K562 (cell line): ENCODE measurements around the gene NRP1.

Experiments
- CREM ChIP-seq: IDR thresholded peaks from 2 replicates; pipeline ENCODE4 v1.6.1; 2014; ENCODE audit warnings: antibody characterized with exemption, low read depth
- CTCF ChIP-seq, 3 experiments: IDR thresholded peaks in 2 of 3; conservative IDR thresholded peaks in 1 of 3; 2 replicates each; pipeline ENCODE4 v1.5.1; 2011 to 2012; ENCODE audit warnings: low read length in 3 of 3, mild to moderate bottlenecking in 3 of 3, control low read depth in 2 of 3, improper control_type of control experiment in 1 of 3, inconsistent platforms in 1 of 3, low read depth in 1 of 3, mixed read lengths in 1 of 3, moderate library complexity in 1 of 3; ENCODE audit not compliant: insufficient read depth in 2 of 3
- EZH2 ChIP-seq: IDR thresholded peaks from 2 replicates; pipeline ENCODE4 v1.6.1; 2012; ENCODE audit warnings: low read depth, mild to moderate bottlenecking, inconsistent platforms, low read length, borderline replicate concordance
- KLF6 ChIP-seq: fragments of 250-450 bp; sonication (Bioruptor Pico); IDR thresholded peaks from 2 replicates; pipeline ENCODE4 v1.4.0; 2020; ENCODE audit warnings: mild to moderate bottlenecking, moderate library complexity, borderline replicate concordance
- MTA1 ChIP-seq: fragments of 450-650 bp; IDR thresholded peaks from 2 replicates; pipeline ENCODE4 v1.6.1; 2017; ENCODE audit warnings: borderline replicate concordance
- MTA3 ChIP-seq: fragments of 450-650 bp; formaldehyde crosslinking; IDR thresholded peaks from 2 replicates; pipeline ENCODE4 v1.6.1; 2017; ENCODE audit warnings: mild to moderate bottlenecking, borderline replicate concordance
- NBN ChIP-seq: fragments of 450-650 bp; IDR thresholded peaks from 2 replicates; pipeline ENCODE4 v1.6.1; 2016; ENCODE audit warnings: low read depth, mild to moderate bottlenecking
- NFE2L1 ChIP-seq: fragments of 450-650 bp; IDR thresholded peaks from 2 replicates; pipeline ENCODE4 v1.6.1; 2016; ENCODE audit warnings: missing genetic modification characterization, low read depth, mild to moderate bottlenecking, missing compliant biosample characterization, moderate library complexity, borderline replicate concordance
- NFIX ChIP-seq: fragments of 250-450 bp; sonication (Bioruptor Pico); IDR thresholded peaks from 2 replicates; pipeline ENCODE4 v1.4.0; 2020; ENCODE audit warnings: low read depth, mild to moderate bottlenecking, moderate library complexity
- POLR2AphosphoS5 ChIP-seq: IDR thresholded peaks from 2 replicates; pipeline ENCODE4 v1.6.1; 2011; ENCODE audit warnings: mild to moderate bottlenecking, low read depth, low read length, moderate library complexity; ENCODE audit not compliant: control insufficient read depth, insufficient read depth
- RBM39 ChIP-seq: fragments of 200-400 bp; formaldehyde crosslinking; optimal IDR thresholded peaks from 2 replicates; pipeline ENCODE3; 2018; ENCODE audit warnings: low read depth, low read length
- RCOR1 ChIP-seq, 2 experiments: IDR thresholded peaks; 2 replicates each; pipeline ENCODE4 v1.6.1; 2012; ENCODE audit warnings: low read depth in 2 of 2, low read length in 2 of 2, borderline replicate concordance in 1 of 2, improper control_type of control experiment in 1 of 2
- YY1 ChIP-seq, 3 experiments: IDR thresholded peaks; 2 replicates each; pipeline ENCODE4 v1.6.1; 2011; ENCODE audit warnings: low read length in 2 of 3, mild to moderate bottlenecking in 2 of 3, moderate library complexity in 2 of 3, borderline replicate concordance in 1 of 3, control low read depth in 1 of 3, low read depth in 1 of 3; ENCODE audit not compliant: insufficient read depth in 3 of 3, insufficient replicate concordance in 2 of 3, control insufficient read depth in 1 of 3, insufficient read length in 1 of 3; ENCODE audit errors: extremely low read depth in 1 of 3
- ZNF449 ChIP-seq: fragments of 250-450 bp; sonication (Bioruptor Pico); IDR thresholded peaks from 2 replicates; pipeline ENCODE4 v1.8.0; 2022; ENCODE audit warnings: moderate library complexity, mild to moderate bottlenecking, inconsistent platforms

GRCh38 chr10:33376476-33376875 lies 42.0 kb upstream of the NRP1 start:
- TF ChIP-seq ZNF449 (CRISPR knock-in tag) (no peak), EZH2 (no peak), CREM (no peak), YY1 (IDR thresholded peaks at IDR 0.05; ENCODE audit: borderline replicate concordance in 1 of 3, control insufficient read depth in 1 of 3, extremely low read depth in 1 of 3, insufficient read depth in 3 of 3, insufficient read length in 1 of 3, insufficient replicate concordance in 2 of 3, low read depth in 1 of 3, low read length in 2 of 3) (no peak), MTA3 (no peak), MTA1 (no peak), NBN (no peak), CTCF (IDR thresholded peaks at IDR 0.05 in 2 of 3, conservative IDR thresholded peaks at IDR 0.05 in 1 of 3; ENCODE audit: insufficient read depth in 2 of 3, low read depth in 1 of 3, low read length in 3 of 3) (no peak), RCOR1 (IDR thresholded peaks at IDR 0.05; ENCODE audit: borderline replicate concordance in 1 of 2, low read depth in 2 of 2, low read length in 2 of 2) (no peak), NFIX (CRISPR knock-in tag) (no peak), KLF6 (CRISPR knock-in tag) (no peak), NFE2L1 (tag) (no peak), RBM39 (no peak), POLR2AphosphoS5 (no peak)
